Neural cell (in vitro differentiated cells): ENCODE results near the gene LRRC55. TPM values are rescaled to one million over a fixed set of nuclear protein-coding genes. Genes with fewer than 3 reads are reported as not detected.

ENCODE experiments used
- H2AFZ ChIP-seq: fragments of 200-600, 300-800 bp; sonication (generic), shearing (Covaris generic); 2 replicates; pipeline ENCODE4 v1.6.0; 2014; ENCODE audit warnings: low read depth, mild to moderate bottlenecking, antibody characterized with exemption, low read length, moderate library complexity
- H3F3A ChIP-seq: fragments of 200-600 bp; shearing (Covaris generic); 2 replicates; pipeline ENCODE4 v1.6.1; 2016; ENCODE audit warnings: mild to moderate bottlenecking, moderate library complexity, mixed read lengths, antibody characterized with exemption, low read length; ENCODE audit not compliant: insufficient read depth, poor library complexity, severe bottlenecking
- H3K27ac ChIP-seq: fragments of 200-600, 300-800 bp; sonication (generic), shearing (Covaris generic); 2 replicates; pipeline ENCODE4 v1.5.1; 2014; ENCODE audit warnings: mild to moderate bottlenecking, low read length, moderate library complexity
- H3K27me3 ChIP-seq: fragments of 300-800, 200-600 bp; sonication (generic), shearing (Covaris generic); 2 replicates; pipeline ENCODE4 v1.6.0; 2014; ENCODE audit warnings: mild to moderate bottlenecking, low read depth, low read length, moderate library complexity; ENCODE audit not compliant: insufficient read depth
- H3K36me3 ChIP-seq: fragments of 300-800, 200-600 bp; sonication (generic), shearing (Covaris generic); 2 replicates; pipeline ENCODE4 v1.5.1; 2014; ENCODE audit warnings: mild to moderate bottlenecking, antibody characterized with exemption, low read length, moderate library complexity; ENCODE audit not compliant: insufficient read depth
- H3K4me2 ChIP-seq: fragments of 300-800, 200-600 bp; sonication (generic), shearing (Covaris generic); 2 replicates; pipeline ENCODE4 v1.6.0; 2014; ENCODE audit warnings: mild to moderate bottlenecking, low read length
- H3K4me3 ChIP-seq: fragments of 300-800, 200-600 bp; sonication (generic), shearing (Covaris generic); 2 replicates; pipeline ENCODE4 v1.5.1; 2014; ENCODE audit warnings: mild to moderate bottlenecking, low read length, moderate library complexity
- H3K79me2 ChIP-seq: fragments of 200-600 bp; shearing (Covaris generic); replicated peaks from 2 replicates; pipeline ENCODE4 v1.6.0; 2014; ENCODE audit warnings: mild to moderate bottlenecking, low read length, moderate library complexity; ENCODE audit not compliant: insufficient read depth
- H3K9ac ChIP-seq: fragments of 300-800, 200-600 bp; sonication (generic), shearing (Covaris generic); 2 replicates; pipeline ENCODE4 v1.6.1; 2016; ENCODE audit warnings: mild to moderate bottlenecking, low read length, mixed read lengths
- H3K9me2 ChIP-seq: fragments of 200-600 bp; shearing (Covaris generic); 2 replicates; pipeline ENCODE4 v1.6.1; 2016; ENCODE audit warnings: mild to moderate bottlenecking, low read length, mixed read lengths; ENCODE audit not compliant: insufficient read depth
- H3K9me3 ChIP-seq: fragments of 200-600, 300-800 bp; sonication (generic), shearing (Covaris generic); 2 replicates; pipeline ENCODE4 v1.6.1; 2016; ENCODE audit warnings: mild to moderate bottlenecking, mixed run types, low read length, moderate library complexity, mixed read lengths
- H4K20me1 ChIP-seq: fragments of 200-600 bp; shearing (Covaris generic); 2 replicates; pipeline ENCODE4 v1.6.1; 2016; ENCODE audit warnings: mild to moderate bottlenecking, mixed run types; ENCODE audit not compliant: insufficient read depth
- EP300 ChIP-seq: fragments of 450-650 bp; conservative IDR thresholded peaks from 2 replicates; pipeline ENCODE4 v1.6.1; 2014; ENCODE audit warnings: antibody characterized with exemption, mild to moderate bottlenecking, moderate library complexity; ENCODE audit not compliant: poor library complexity, severe bottlenecking
- EZH2 ChIP-seq: fragments of 200-600, 300-800 bp; shearing (Covaris generic), sonication (generic); IDR thresholded peaks from 2 replicates; pipeline ENCODE4 v1.6.1; 2014; ENCODE audit warnings: antibody characterized with exemption, low read length, borderline replicate concordance, mild to moderate bottlenecking; ENCODE audit not compliant: insufficient read depth, poor library complexity, severe bottlenecking
- MXI1 ChIP-seq: fragments of 450-650 bp; conservative IDR thresholded peaks from 2 replicates; pipeline ENCODE4 v1.6.1; 2014; ENCODE audit warnings: antibody characterized with exemption, mild to moderate bottlenecking; ENCODE audit not compliant: poor library complexity, severe bottlenecking
- POLR2AphosphoS5 ChIP-seq: IDR thresholded peaks from 2 replicates; pipeline ENCODE4 v1.6.1; 2012
- RAD21 ChIP-seq: fragments of 450-650 bp; conservative IDR thresholded peaks from 2 replicates; pipeline ENCODE4 v1.6.1; 2014; ENCODE audit warnings: antibody characterized with exemption, mild to moderate bottlenecking, moderate library complexity
- SMC3 ChIP-seq: fragments of 450-650 bp; conservative IDR thresholded peaks from 2 replicates; pipeline ENCODE4 v1.6.1; 2014; ENCODE audit warnings: antibody characterized with exemption, mild to moderate bottlenecking, moderate library complexity; ENCODE audit not compliant: poor library complexity
- TAF1 ChIP-seq: IDR thresholded peaks from 2 replicates; pipeline ENCODE4 v1.6.1; 2012; ENCODE audit warnings: low read depth
- polyA plus RNA-seq: library from polyadenylated mRNA; depleted of rRNA; stranded (reverse); fragments of >200 nt; gene quantifications from 2 replicates; pipeline ENCODE4 v1.2.3, GENCODE V29; 2014
- TF ChIP-seq, protein P1 (sequence below): fragments of 450-650 bp; IDR thresholded peaks from 2 replicates; pipeline ENCODE4 v1.5.1; 2014; ENCODE audit warnings: antibody characterized with exemption, mild to moderate bottlenecking, moderate library complexity; ENCODE audit not compliant: poor library complexity, severe bottlenecking
- TF ChIP-seq, protein P2 (sequence below): IDR thresholded peaks from 2 replicates; pipeline ENCODE4 v1.6.1; 2012; ENCODE audit warnings: borderline replicate concordance

Gene LRRC55
- polyA plus RNA-seq, 1 donor from 2014 or later: 2.8 TPM

DNA sequence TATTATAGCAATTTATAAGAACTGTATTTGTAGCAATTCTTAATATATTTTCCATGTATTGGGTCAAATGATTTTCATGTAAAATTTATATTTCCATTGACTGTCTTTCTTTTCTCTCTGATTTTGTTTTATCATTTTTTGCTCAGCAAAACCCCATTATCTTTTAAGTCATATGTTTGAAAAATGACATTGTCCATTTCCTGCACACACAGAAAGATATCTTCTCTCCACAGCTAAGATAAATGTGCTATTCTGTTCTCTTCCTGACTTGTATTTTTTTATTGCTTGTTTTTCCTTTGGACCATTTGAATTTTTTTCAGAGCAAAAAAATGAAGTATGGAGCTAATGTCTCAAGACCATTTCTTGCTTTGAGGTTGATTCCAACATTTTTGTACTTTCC, 6.3 kb upstream of the LRRC55 start:
- H2AFZ ChIP-seq: no peak overlapping the region
- no peaks in the 10 kb centered on the region for H3K9me2 ChIP-seq
- no peak overlapping the region for H3K27ac ChIP-seq
- no peaks in the 10 kb centered on the region for H4K20me1 ChIP-seq
- H3K4me2 ChIP-seq: no peak overlapping the region
- H3K9ac ChIP-seq: no peak overlapping the region
- H3F3A ChIP-seq: no peaks in the 10 kb centered on the region
- H3K36me3 ChIP-seq: no peaks in the 10 kb centered on the region
- H3K79me2 ChIP-seq: no peaks in the 10 kb centered on the region
- H3K9me3 ChIP-seq: no peaks in the 10 kb centered on the region
- H3K27me3 ChIP-seq: no peaks in the 10 kb centered on the region
- H3K4me3 ChIP-seq: no peak overlapping the region
- TF ChIP-seq SMC3: no peak

DNA sequence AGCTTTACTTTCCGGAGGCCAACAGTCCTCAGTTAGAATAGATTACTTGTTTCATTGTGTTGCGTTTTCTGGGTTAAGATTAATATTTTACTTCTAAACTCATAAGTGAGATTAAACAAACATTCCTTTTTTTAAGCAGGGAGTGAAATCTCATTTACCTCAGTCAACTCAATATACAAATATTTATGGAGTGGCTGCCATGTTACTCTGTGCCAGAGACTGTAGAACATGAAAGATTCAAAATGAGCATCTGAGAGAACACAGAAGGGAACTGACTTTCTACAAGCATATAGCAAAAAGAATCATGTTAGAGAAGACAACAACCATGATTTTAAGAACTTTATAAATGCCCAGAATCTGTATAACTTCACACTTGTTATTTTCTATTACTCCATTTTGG, 3.4 kb upstream of the LRRC55 start:
- no peaks in the 10 kb centered on the region for H3K36me3 ChIP-seq
- no peak overlapping the region for H3K4me2 ChIP-seq
- H3K27me3 ChIP-seq: no peaks in the 10 kb centered on the region
- H3K9me2 ChIP-seq: no peaks in the 10 kb centered on the region
- H3K27ac ChIP-seq: no peak overlapping the region
- H4K20me1 ChIP-seq: no peaks in the 10 kb centered on the region
- no peaks in the 10 kb centered on the region for H3K9me3 ChIP-seq
- H3K79me2 ChIP-seq: peaks cover 8% of the 10 kb centered on the region
- H3K9ac ChIP-seq: no peak overlapping the region
- H3F3A ChIP-seq: no peaks in the 10 kb centered on the region
- no peak overlapping the region for H2AFZ ChIP-seq
- TF ChIP-seq SMC3: no peak
- TF ChIP-seq, protein P1, sequence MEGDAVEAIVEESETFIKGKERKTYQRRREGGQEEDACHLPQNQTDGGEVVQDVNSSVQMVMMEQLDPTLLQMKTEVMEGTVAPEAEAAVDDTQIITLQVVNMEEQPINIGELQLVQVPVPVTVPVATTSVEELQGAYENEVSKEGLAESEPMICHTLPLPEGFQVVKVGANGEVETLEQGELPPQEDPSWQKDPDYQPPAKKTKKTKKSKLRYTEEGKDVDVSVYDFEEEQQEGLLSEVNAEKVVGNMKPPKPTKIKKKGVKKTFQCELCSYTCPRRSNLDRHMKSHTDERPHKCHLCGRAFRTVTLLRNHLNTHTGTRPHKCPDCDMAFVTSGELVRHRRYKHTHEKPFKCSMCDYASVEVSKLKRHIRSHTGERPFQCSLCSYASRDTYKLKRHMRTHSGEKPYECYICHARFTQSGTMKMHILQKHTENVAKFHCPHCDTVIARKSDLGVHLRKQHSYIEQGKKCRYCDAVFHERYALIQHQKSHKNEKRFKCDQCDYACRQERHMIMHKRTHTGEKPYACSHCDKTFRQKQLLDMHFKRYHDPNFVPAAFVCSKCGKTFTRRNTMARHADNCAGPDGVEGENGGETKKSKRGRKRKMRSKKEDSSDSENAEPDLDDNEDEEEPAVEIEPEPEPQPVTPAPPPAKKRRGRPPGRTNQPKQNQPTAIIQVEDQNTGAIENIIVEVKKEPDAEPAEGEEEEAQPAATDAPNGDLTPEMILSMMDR: no peak
- TF ChIP-seq, protein P2, sequence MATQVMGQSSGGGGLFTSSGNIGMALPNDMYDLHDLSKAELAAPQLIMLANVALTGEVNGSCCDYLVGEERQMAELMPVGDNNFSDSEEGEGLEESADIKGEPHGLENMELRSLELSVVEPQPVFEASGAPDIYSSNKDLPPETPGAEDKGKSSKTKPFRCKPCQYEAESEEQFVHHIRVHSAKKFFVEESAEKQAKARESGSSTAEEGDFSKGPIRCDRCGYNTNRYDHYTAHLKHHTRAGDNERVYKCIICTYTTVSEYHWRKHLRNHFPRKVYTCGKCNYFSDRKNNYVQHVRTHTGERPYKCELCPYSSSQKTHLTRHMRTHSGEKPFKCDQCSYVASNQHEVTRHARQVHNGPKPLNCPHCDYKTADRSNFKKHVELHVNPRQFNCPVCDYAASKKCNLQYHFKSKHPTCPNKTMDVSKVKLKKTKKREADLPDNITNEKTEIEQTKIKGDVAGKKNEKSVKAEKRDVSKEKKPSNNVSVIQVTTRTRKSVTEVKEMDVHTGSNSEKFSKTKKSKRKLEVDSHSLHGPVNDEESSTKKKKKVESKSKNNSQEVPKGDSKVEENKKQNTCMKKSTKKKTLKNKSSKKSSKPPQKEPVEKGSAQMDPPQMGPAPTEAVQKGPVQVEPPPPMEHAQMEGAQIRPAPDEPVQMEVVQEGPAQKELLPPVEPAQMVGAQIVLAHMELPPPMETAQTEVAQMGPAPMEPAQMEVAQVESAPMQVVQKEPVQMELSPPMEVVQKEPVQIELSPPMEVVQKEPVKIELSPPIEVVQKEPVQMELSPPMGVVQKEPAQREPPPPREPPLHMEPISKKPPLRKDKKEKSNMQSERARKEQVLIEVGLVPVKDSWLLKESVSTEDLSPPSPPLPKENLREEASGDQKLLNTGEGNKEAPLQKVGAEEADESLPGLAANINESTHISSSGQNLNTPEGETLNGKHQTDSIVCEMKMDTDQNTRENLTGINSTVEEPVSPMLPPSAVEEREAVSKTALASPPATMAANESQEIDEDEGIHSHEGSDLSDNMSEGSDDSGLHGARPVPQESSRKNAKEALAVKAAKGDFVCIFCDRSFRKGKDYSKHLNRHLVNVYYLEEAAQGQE: no peak
- TF ChIP-seq TAF1: no peak
- no peak for TF ChIP-seq POLR2AphosphoS5
- no peak for TF ChIP-seq EP300
- no peak for TF ChIP-seq EZH2
- TF ChIP-seq RAD21: no peak
- no peak for TF ChIP-seq MXI1
- H3K4me3 ChIP-seq: no peak overlapping the region

GRCh38 chr11:57179681-57180080, 2.1 kb upstream of the LRRC55 start:
- Histone ChIP-seq H3K79me2 (peaks cover 8% of the 10 kb centered on the region), H3K9me3 (no peaks in the 10 kb centered on the region), H3K36me3 (no peaks in the 10 kb centered on the region), H3K9me2 (no peaks in the 10 kb centered on the region), H2AFZ (peak overlapping the region; percentile 91), H3K27ac (peak overlapping the region; percentile 69), H3K27me3 (no peaks in the 10 kb centered on the region), H3K4me2 (peak overlapping the region; percentile 49), H3F3A (no peaks in the 10 kb centered on the region), H4K20me1 (no peaks in the 10 kb centered on the region), H3K4me3 (peak overlapping the region; percentile 65), H3K9ac (peak overlapping the region; percentile 68)
- TF ChIP-seq RAD21: no peak
- no peak for TF ChIP-seq SMC3
- no peak for TF ChIP-seq MXI1
- TF ChIP-seq, protein P1: no peak
- no peak for TF ChIP-seq TAF1
- no peak for TF ChIP-seq EZH2
- TF ChIP-seq POLR2AphosphoS5: no peak
- TF ChIP-seq, protein P2: no peak
- TF ChIP-seq EP300: no peak
